Measurements from ENCODE around the gene DNM2. TPM values are rescaled to one million over a fixed set of nuclear protein-coding genes. Genes with fewer than 3 reads are reported as not detected.

The DNM2 gene
- total and polyA plus RNA-seq, 9 of the 15 experiments (the other 6 are each of a cell fraction or from before 2014, with no cell fraction given): 2.2 to 161 (median 72.6) TPM

- TF ChIP-seq THRAP3 (IDR thresholded peaks at IDR 0.05; ENCODE audit: borderline replicate concordance) (no peak), RB1 (IDR thresholded peaks at IDR 0.05; ENCODE audit: low read depth) (no peak), ZNF707 (CRISPR knock-in tag; conservative IDR thresholded peaks at IDR 0.05) (no peak), NFE2L1 (tag; IDR thresholded peaks at IDR 0.05; ENCODE audit: borderline replicate concordance, low read depth) (no peak), ATF6 (CRISPR knock-in tag; IDR thresholded peaks at IDR 0.05) (no peak), COPS2 (conservative IDR thresholded peaks at IDR 0.05) (no peak), ARID1B (IDR thresholded peaks at IDR 0.05) (peak; percentile 68), BACH1 (tag; IDR thresholded peaks at IDR 0.05) (no peak), ZC3H8 (IDR thresholded peaks at IDR 0.05) (no peak), SRSF3 (IDR thresholded peaks at IDR 0.05; ENCODE audit: insufficient read depth, low read length) (no peak), PTTG1 (tag; IDR thresholded peaks at IDR 0.05; ENCODE audit: low read depth) (no peak; the same call in 1 of the 2 replicates), POLR3G (IDR thresholded peaks at IDR 0.05; ENCODE audit: extremely low read depth, insufficient read length, insufficient replicate concordance) (no peak), SIX5 (IDR thresholded peaks at IDR 0.05; ENCODE audit: borderline replicate concordance in 1 of 2, insufficient read depth in 1 of 2, low read depth in 1 of 2, low read length in 2 of 2) (no peak), TRIM24 (IDR thresholded peaks at IDR 0.05) (peak in 1 of 2 experiments; percentile 36; a peak in 1 of 4 replicates), ZBTB40 (IDR thresholded peaks at IDR 0.05) (0 out of 2 replicates have a peak, but pooled peaks have one; percentile 33), ZBTB40 (CRISPR knock-in tag; IDR thresholded peaks at IDR 0.05) (no peak), SMARCA4 (IDR thresholded peaks at IDR 0.05) (peak; percentile 42; the same call in 1 of the 2 replicates)
Observed at GRCh38 chr19:10862561-10863106, 144.8 kb downstream of the DNM2 start (continued).
